Omental fat pad (tissue), 4 donors: ENCODE results near the gene UGT1A8. TPM values are rescaled to one million over a fixed set of nuclear protein-coding genes. Genes with fewer than 3 reads are reported as not detected.

Experiments used
- ATAC-seq: fragments of 150-250 bp; one replicate; pipeline ENCODE4 v1.9.1; 2016; ENCODE audit warnings: mild to moderate bottlenecking, moderate library complexity; ENCODE audit not compliant: low FRiP score
- DNase-seq: peaks from one replicate; pipeline ENCODE4 v3.0.0-alpha.2; 2019; ENCODE audit warnings: low spot score
- CTCF ChIP-seq, 3 donors: fragments of 450-650 bp; IDR thresholded peaks; one replicate each; pipeline ENCODE4 v1.5.1; 2016 to 2017; ENCODE audit warnings: antibody characterized with exemption in 3 of 3, mild to moderate bottlenecking in 3 of 3, moderate library complexity in 2 of 3
- total RNA-seq, 4 donors: library from RNA; depleted of rRNA; stranded (reverse); fragments of >200 nt; gene quantifications; one replicate each; pipeline ENCODE4 v1.1.0, GENCODE V29; 2016

UGT1A8 gene
- total RNA-seq, 4 donors from 2014 or later: not detected

- TF ChIP-seq CTCF (IDR thresholded peaks at IDR 0.05): no peak
- DNase-seq (no peak), ATAC-seq (no peak)
Observed at GRCh38 chr2:233706720-233707119, 89.3 kb downstream of the UGT1A8 start.

GRCh38 chr2:233707940-233708644 is 90.7 kb downstream of the UGT1A8 start:
- DNase-seq: no peak
- no peak for ATAC-seq
- TF ChIP-seq CTCF (IDR thresholded peaks at IDR 0.05): no peak

- no peak for TF ChIP-seq CTCF (IDR thresholded peaks at IDR 0.05)
- no peak for ATAC-seq
- DNase-seq: no peak
Observed at GRCh38 chr2:233708942-233709341, 91.5 kb downstream of the UGT1A8 start.

- ATAC-seq (peak; percentile 72), DNase-seq (peak; percentile 70)
- TF ChIP-seq CTCF (IDR thresholded peaks at IDR 0.05): peak in 1 of 3 donors; percentile 7
Observed at GRCh38 chr2:233711312-233712008, 94.0 kb downstream of the UGT1A8 start.

GRCh38 chr2:233712611-233713261 is 95.3 kb downstream of the UGT1A8 start, which contains the start of gene UGT1A5:
UGT1A5 (plus strand) TSS chr2:233712907; CDS start chr2:233712992, 85 bp downstream.
- TF ChIP-seq CTCF (IDR thresholded peaks at IDR 0.05): no peak
- DNase-seq: no peak
- ATAC-seq: no peak

- TF ChIP-seq CTCF (IDR thresholded peaks at IDR 0.05): no peak
- ATAC-seq: no peak
- DNase-seq: no peak
Observed at GRCh38 chr2:233713262-233713615, 95.8 kb downstream of the UGT1A8 start.
